NCI-H446 treated with DMSO at 0.1 percent for 48 hours (cell line): Measurements from ENCODE around the gene MGMT.
"Not testable (repeated sequence)": the region's sequence is repeated elsewhere in the genome, so short reads cannot be mapped to it uniquely, and the experiment has no call there.

Source experiments
- DNase-seq: peaks from one replicate; lab custom pipeline; 2025; lab: John Stamatoyannopoulos, UW

The MGMT gene

DNA sequence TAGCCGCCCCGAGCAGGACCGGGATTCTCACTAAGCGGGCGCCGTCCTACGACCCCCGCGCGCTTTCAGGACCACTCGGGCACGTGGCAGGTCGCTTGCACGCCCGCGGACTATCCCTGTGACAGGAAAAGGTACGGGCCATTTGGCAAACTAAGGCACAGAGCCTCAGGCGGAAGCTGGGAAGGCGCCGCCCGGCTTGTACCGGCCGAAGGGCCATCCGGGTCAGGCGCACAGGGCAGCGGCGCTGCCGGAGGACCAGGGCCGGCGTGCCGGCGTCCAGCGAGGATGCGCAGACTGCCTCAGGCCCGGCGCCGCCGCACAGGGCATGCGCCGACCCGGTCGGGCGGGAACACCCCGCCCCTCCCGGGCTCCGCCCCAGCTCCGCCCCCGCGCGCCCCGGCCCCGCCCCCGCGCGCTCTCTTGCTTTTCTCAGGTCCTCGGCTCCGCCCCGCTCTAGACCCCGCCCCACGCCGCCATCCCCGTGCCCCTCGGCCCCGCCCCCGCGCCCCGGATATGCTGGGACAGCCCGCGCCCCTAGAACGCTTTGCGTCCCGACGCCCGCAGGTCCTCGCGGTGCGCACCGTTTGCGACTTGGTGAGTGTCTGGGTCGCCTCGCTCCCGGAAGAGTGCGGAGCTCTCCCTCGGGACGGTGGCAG, at the start of gene MGMT:
Gene MGMT, plus strand, starts transcription at position 539 of the 656 bp plus-strand sequence.
- DNase-seq = no peak

DNA sequence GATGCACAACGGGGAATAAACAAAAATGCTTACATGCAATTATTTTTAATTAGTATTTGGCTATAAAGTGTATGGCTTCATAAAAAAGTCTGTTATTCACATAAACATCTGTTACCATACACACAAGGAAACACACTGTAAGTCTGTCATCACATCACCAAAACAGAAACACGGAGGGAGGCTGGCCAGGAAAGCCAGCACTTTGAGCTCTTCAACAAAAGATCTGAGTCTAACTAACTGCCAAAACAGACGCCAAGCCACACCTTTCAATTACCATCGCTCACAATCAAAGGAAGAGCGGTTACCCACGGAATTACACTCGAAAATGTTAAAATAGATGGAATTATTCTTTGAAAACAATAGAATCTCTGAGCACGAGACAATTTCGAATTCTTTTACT, 49.2 kb upstream of the MGMT start:
- no peak for DNase-seq

DNA sequence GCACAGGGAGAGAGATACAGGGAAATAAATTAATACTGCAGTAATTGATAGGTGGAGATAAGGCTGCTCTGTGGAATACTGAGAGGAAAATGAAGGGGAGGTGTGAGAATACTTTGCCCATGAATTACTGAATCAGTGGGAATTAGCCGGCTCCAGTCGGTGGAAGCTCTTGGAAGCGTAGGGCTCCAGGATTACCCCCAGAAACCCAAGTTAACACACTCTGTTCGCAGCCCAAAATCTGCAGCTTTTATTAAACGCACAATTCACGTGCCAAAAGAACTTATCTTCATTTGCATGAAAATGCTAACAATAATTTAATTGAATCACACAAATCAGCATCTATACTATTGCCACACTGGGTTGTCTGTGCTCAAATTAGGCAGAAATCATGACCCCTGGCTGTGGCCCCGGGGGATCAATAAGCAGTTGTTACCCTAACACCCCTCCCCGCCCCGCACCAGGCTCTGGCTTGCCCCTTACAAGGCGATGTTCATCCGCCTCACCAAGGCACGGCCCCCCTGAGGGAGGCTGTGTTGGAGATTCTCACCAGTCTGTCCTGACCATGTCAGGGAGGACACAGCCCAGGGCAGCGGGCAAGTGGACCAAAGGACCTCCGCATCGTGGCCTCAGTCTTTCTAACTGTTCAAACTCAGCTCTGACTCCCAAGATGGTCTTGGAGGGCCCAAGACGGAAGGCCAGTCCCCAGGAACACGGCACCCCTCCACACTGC, 48.4 kb upstream of the MGMT start:
- no peak for DNase-seq

DNA sequence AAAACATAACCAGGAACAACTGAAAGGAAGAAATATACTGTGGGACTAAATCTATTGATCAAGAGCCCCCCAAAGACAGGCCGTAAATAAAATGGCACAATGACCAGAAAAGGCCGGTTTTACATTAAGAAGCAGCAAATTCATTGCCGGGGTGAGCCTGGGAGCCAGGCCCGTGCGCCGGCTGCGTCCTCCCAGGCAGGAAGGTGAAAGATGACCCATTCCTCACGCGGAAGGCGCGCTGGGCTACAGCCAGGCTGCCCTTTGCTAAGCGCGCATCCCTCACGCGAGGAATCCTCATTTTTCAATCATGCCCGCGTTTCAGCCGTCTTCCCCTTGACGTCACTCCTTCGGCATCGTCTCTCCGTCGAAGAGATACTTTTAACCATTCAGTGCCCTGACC, 47.6 kb upstream of the MGMT start:
- no peak for DNase-seq

DNA sequence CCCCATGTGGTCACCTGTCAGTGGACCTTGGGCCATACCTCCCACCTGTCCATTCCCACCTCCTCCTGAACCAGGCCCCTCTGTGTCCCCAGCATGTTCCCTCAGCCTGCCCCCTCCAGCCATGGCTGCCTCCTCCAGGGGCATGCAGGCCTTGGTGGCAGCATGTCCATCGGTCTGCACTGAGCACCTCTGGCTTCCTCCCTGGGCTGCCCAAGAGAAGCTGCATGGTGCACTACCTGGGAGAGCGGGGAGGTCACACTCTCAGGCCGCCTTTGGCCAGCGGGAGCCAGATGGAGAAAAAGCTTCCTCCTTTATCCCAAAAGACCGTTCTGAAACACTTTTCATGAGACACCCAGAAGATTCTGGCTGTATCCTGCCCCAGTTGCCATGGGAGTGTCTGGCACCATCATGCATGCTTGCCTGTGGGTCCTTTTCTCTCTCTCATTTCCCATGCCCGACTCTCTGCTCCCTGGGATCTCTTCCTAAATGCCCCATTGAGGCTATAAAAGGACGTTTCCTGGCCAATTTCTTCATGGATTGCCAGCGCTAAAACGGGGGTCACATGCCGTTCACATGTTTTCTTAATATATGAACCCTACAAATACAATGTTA, 45.5 kb upstream of the MGMT start:
- DNase-seq = no peak

DNA sequence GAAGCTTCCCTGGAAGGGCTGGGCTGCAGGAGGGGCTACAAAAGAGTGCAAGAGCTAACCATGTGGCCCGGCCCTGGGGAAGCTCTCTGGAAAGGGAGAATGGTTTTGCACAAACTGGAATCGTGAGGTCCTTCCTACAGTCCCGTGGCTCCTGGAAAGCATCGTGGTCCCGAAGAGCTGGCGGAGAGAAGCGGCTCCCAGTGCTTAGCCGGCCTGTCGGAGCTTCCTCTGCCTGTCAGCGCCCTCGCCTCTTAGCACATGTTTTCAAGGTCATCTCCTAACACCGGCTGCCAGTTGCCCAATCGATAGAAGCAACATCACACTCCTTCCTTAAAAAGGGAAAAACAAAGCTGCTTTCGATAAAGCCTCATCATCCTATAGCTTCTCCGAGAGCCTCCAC, 42.1 kb upstream of the MGMT start:
- no peak for DNase-seq

DNA sequence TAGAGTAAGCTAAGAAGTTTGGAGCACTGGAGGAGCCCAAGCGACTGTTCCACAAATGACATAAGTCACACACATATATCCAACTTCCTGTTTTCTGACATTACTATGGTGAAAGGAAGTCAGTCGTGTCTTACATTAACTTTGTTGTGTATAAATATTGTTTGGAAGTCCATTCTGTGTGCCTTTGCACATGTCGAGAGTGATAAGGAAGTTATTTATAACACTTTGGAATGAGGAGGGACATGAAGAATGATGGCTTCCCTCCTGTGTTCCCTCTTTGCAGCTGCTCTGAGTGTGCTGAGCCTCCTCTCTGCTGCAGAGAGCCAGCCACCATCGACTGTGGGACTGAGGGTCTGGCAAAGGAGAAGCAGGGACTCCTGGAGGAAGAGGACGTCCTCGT, 40.4 kb upstream of the MGMT start:
- no peak for DNase-seq

DNA sequence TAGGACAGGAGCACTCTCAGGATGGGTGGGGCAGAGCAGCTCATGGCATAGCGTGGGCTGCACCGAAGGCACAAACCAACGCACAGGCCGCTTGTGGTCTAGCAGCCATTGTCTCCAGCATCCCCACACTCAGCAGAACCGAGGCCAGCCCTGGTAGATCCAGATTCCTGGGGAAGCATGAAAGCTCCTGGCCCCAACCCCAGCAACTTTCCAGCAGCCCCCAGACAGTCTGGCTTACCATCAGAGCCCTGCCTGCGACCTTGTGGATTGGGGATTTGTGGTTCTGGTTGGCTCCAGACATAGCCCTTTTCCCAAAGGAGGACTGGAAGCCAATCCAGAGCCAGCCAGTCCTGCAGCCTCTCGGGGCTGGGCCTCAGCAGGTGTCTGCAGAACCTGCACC, 33.8 kb upstream of the MGMT start:
- DNase-seq = no peak

DNA sequence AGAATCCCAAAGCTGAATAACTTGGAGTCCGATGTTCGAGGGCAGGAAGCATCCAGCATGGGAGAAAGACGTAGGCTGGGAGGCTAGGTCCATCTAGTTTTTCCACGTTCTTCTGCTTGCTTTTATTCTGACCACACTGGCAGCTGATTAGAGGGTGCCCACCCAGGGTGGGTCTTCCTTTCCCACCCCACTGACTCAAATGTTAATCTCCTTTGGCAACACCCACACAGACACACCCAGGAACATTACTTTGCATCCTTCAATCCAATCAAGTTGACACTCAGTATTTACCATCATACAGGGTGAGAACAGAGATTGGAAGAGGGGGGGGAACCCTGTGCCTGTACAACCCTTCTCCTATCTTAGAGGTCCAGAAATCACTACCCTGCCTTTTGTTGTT, 31.3 kb upstream of the MGMT start:
- not testable (repeated sequence) for DNase-seq

DNA sequence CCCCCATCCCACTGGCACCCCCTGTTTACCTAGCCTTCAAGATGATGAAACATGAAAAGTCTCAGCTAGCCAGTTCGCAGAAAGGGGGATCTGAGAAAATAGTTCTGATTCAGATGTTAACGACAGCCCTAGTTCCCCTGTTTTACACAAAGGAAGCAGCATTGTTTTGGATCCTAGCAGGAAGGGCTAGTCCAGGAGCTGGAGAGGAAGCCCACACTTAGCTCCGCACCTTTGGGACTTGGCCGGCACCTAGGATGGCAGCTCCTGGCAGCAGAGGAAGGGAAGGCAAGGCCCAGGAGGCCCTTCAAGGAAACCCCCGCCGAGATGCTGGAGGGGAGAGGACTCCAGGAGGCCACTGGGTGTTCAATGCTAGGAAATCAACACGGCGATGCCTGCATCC, 29.0 kb upstream of the MGMT start:
- DNase-seq = no peak

DNA sequence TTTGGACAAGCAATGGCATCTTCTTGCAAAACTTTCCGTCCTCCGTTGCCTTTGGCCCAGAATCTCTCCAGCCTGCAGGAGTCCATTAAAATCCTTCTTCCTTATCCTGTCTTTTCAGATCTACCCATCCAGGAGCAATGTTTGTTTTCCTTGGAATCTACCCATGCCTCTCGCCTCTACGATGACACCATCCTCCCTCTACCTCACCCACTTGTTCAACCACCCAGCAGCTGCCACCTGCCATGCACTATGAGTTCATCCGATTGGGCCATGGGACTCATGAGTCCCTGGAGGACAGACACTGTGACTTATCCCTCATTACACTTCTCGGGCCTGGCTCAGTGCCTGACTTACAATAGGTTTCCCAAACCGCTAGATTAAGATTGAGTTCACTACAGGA, 26.8 kb upstream of the MGMT start:
- no peak for DNase-seq

DNA sequence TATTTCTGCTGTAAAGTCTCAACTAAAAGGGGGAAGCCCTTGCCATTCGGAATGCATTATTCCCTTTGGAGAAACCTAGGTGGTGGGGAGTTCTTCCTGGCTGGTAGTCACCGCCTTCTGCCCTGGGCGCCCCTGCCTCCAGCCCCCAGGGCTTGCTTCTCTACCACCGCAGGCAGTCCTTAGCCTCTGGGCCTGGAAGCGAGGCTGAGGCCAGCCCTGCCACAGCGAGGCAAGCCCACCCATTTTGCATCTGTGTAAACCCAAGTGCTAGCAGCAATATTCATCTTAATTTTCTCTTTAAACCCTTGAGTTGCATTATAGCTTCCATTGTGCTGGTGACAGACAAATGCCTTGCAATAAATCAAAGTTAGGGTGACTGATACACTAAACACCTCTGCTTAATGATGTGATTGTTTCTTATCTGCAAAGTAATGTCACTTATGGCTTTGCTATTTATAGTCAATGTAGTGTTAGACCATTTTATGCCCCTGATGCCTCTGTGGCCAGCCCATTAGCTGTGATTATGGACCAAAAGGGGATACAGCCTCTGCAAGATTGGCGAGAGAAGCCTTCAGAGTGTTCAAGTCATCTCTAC, 26.2 kb upstream of the MGMT start:
- DNase-seq = no peak

DNA sequence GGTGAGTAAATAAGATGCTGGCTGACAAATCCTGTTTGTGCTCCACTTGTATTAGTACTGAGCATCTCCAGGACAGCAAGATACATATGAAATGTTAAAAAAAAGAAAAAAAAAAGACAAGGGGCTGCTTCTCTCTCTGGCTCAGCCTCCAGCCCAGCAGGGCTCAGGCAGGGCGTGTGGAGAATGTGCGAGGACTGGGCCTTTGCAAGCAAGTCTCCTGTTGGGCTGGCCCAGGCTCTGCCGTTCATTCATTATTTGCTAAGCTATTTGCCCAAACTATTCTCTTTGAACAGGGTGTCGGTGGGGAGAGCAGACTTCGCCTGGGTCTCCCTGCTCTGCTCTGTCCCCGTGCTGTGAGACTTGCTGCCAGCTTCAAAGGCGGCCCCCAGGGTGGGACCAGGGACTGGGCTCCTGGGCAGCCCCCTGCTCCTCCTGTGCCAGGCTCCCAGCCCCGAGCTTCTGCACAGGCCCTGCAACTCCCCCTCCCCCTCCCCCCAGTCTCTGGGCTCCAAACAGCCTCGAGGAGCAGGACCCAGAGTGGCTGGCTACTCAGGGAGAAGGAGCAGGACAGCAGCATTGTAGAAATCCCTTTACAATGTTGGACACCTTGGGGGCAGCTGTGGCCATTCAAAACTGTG, 25.6 kb upstream of the MGMT start:
- DNase-seq = no peak

DNA sequence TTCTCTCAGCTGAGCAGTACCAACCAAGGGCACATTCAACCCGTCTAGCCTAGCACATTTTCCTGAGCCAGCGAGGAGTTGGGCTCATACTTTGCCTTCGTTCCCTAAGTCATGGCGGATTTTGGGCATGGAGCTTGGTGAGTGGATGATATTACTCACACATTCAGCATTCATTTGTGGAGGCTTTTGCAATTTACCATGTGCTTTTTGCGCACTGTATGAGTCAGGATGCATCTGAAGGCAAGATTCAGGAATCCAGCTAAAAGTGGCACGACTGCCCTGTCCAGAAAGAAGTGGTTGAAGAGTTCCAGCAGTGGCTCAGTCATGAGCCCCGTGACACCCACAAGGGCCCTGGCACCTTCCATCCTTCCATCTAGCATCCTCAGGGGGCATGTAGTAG, 24.2 kb upstream of the MGMT start:
- DNase-seq = no peak

DNA sequence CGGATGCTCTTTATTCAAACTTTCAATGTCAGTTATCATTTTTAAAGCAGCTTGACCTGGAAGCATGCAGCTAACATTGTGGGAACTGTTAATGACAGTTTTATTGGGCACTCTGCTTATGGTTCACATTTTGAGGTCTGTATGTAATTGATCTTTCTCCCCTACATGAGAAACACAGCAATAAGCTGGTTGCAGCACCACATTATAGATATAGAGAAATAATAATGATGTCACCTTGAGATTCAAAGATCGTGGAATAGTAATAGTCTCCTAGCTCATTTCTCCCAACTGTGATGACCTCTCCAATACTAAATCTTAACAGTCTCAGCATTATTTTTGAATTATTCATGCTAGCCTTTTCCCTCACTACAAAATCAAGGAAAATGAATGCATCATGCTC, 22.7 kb upstream of the MGMT start:
- no peak for DNase-seq

DNA sequence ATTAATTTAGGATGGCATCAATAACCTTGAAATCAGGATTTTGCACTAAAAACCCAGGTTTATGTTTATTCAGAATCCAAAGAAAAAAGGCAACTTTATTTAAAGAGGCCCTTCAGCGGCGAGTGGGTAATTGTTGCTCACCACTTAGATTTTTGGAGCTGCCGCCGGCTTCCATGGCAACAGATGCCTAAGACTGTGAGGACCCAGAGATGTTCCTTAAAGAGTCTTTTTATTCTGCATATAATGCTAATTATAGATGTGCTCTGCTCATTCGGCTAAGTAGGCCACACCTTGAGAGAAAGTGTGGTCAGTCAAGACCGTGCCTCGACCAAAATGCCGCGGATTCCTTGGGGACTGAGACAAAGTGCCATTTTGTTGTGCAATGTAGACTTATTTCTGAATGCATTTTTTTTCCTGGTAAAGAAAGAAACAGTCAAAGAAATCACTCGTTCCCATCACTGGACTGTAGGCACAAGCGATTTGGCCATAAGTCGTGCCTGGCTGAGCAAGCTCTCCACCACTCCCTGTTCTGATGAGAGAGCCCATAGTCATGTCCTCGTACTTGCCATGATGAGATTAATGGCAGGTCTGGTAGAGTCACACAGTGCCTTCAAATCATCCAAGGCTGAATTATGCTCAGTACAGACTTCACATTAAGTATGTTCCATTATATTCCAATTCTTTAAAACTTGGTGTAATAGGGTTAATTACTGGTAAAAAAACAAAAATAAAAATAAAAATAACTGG, 21.4 kb upstream of the MGMT start:
- no peak for DNase-seq

DNA sequence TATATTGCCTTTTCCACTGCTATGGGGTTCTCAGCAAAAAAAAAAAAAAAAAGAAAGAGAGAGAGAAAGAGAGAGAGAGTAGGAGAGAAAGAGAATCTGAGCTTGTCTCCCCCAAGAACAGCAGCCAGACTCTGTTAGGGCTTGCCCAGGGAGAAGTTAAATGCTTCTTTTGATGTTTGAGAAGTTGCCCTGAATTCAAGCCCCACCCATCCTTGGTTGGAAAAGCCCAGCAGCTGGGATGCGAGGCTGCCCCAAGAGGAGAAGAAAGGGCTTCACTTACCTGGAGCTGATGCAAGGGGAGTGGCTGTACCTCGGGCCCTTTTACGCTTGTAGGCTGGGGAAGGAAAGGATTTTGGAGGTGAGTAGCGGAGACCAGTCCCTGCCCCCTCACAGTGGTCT, 20.9 kb upstream of the MGMT start:
- DNase-seq = no peak

DNA sequence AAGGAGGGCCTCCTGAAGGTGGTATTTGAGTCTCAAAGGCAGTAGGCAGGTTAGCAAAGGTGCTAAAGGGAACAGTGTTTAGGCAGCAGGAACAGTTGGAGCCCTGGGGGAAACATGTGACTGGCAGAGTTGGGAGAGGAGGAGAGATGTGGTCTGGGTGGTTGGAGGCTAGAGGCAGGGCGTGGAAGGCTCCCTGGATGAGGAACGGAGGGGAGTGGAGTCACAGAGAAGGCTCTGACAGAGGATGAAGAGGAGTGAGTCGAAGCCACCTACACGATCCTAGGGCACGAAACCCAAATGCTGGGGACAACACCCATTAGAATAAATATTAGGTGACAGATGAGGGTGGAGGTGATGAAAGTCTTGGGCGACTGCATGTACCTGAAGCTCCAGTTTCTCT, 19.6 kb upstream of the MGMT start:
- DNase-seq = no peak

DNA sequence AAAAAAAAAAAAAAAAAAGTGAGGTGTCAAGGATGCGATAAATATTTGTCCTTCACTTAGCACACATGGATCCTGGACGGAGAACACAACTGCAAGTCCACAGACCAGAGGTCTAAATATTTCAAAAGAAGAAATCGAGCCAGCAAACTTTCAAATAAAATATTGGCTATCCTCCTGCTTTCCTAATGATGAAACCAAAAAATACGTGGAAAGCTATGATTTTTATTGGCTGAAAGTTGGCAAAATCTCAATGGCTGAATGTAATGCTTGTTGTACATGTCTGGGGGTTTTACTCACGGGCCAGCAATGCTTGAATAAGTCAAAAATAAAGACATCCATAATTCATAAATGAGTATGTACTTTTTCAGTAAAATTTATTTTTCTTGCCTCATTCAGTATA, 19.0 kb upstream of the MGMT start:
- no peak for DNase-seq

DNA sequence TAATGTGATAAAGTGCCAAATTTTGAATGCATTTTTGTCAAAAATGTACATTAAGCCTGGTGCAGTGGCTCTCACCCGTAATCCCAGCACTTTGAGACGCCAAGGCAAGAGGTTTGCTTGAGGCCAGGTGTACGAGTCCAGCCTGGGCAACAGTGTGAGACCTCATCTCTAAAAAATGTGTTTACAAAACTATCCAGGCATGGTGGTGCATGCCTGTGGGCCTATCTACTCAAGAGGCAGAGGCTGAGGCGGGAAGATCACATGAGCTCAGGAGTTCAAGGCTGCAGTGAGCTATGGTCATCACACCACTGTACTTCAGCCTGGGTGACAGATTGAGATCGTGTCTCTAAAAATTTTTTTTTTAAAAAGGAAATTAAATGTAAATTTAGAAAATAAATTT, 18.5 kb upstream of the MGMT start:
- DNase-seq = no peak

DNA sequence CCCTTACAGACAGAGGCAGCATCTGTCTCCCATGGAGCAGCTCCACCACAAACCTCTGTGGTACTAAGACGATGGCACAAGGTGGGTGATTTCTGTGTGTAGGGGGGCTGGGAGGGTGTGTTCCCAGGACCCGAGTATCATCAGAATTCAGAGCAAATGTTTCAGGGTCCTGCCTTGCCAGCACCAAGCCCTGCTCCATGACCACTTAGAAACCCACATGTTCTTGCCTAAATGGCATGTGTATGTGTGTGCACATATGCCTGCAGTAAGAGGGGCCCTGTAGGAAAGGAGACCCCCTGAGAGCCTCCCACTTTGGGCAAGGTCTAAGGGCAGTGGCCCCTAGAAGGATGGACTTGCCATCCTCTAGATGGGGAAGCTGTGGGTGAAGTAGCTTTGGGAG, 17.1 kb upstream of the MGMT start:
- no peak for DNase-seq

DNA sequence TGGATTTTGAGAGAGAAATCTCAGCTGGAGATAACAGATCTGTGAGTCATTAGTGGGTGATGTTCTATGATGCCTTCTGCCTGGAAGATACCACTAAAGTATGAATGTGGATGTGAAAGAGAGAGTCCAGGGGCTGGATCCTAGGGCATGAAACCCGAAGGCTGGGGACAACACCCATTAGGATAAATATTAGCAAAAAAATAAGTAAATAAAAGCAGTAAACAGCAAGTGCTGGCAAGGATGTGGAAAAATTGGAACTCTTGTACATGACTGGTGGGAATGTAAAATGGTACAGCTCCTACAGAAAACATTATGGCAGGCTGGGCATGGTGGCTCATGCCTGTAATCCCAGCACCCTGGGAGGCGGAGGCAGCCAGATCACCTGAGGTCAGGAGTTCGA, 16.6 kb upstream of the MGMT start:
- no peak for DNase-seq
